Mesenchymal stem cell (in vitro differentiated cells and primary cell): ENCODE measurements around the gene MYT1.
A peak's percentile ranks its signal among the peaks of the same experiment; 100 is the strongest.

Experiments
- DNase-seq: peaks from one replicate; pipeline ENCODE4 v3.0.0-alpha.2; 2013
- H2AFZ ChIP-seq: one replicate; pipeline ENCODE4 v1.6.1; 2013; ENCODE audit warnings: low read depth, mild to moderate bottlenecking, control low read depth, inconsistent platforms, low read length, moderate library complexity
- H2AK5ac ChIP-seq: 2 replicates; pipeline ENCODE4 v1.6.1; 2013; ENCODE audit warnings: low read length, moderate library complexity, mild to moderate bottlenecking, inconsistent platforms; ENCODE audit not compliant: severe bottlenecking
- H2BK120ac ChIP-seq: one replicate; pipeline ENCODE4 v1.6.1; 2013; ENCODE audit warnings: low read depth, mild to moderate bottlenecking, inconsistent platforms, low read length, moderate library complexity
- H2BK12ac ChIP-seq, 2 experiments: one replicate each; pipeline ENCODE4 v1.6.1; 2013; ENCODE audit warnings: inconsistent platforms in 2 of 2, low read length in 2 of 2, mild to moderate bottlenecking in 2 of 2, moderate library complexity in 2 of 2, control low read depth in 1 of 2
- H2BK15ac ChIP-seq: one replicate; pipeline ENCODE4 v1.6.1; 2013; ENCODE audit warnings: mild to moderate bottlenecking, low read depth, inconsistent platforms; ENCODE audit not compliant: poor library complexity, severe bottlenecking
- H2BK5ac ChIP-seq: 2 replicates; pipeline ENCODE4 v1.6.1; 2013; ENCODE audit warnings: low read depth, mild to moderate bottlenecking, low read length, control low read depth, inconsistent platforms; ENCODE audit not compliant: poor library complexity, severe bottlenecking
- H3K14ac ChIP-seq, 2 experiments: one replicate each; pipeline ENCODE4 v1.6.1; 2013; ENCODE audit warnings: inconsistent platforms in 2 of 2, low read length in 2 of 2, control low read depth in 1 of 2, mild to moderate bottlenecking in 1 of 2, moderate library complexity in 1 of 2
- H3K18ac ChIP-seq, 2 experiments: one replicate each; pipeline ENCODE4 v1.6.1; 2013; ENCODE audit warnings: inconsistent platforms in 2 of 2, low read length in 2 of 2, control low read depth in 1 of 2, low read depth in 1 of 2, mild to moderate bottlenecking in 1 of 2
- H3K23ac ChIP-seq, 2 experiments: one replicate each; pipeline ENCODE4 v1.6.1; 2013; ENCODE audit warnings: inconsistent platforms in 2 of 2, low read length in 2 of 2, mild to moderate bottlenecking in 2 of 2, moderate library complexity in 2 of 2, control low read depth in 1 of 2
- H3K27ac ChIP-seq: 2 replicates; pipeline ENCODE4 v1.5.1; 2013; ENCODE audit warnings: mild to moderate bottlenecking, moderate library complexity, low read length, control low read depth, inconsistent platforms; ENCODE audit not compliant: poor library complexity, severe bottlenecking
- H3K27me3 ChIP-seq, 2 experiments: 2 replicates each; pipeline versions ENCODE4 v1.6.1 to v1.7.0; 2013; ENCODE audit warnings: low read length in 2 of 2, mild to moderate bottlenecking in 2 of 2, moderate library complexity in 2 of 2, control low read depth in 1 of 2, inconsistent platforms in 1 of 2; ENCODE audit not compliant: control insufficient read depth in 1 of 2, insufficient read depth in 1 of 2
- H3K36me3 ChIP-seq, 2 experiments: 2 replicates each; pipeline versions ENCODE4 v1.6.1 to v1.7.0; 2013; ENCODE audit warnings: low read length in 2 of 2, control low read depth in 1 of 2, inconsistent platforms in 1 of 2, low read depth in 1 of 2, mild to moderate bottlenecking in 1 of 2; ENCODE audit not compliant: insufficient read depth in 2 of 2, control insufficient read depth in 1 of 2
- H3K4ac ChIP-seq, 2 experiments: one replicate each; pipeline ENCODE4 v1.6.1; 2013; ENCODE audit warnings: inconsistent platforms in 2 of 2, low read length in 2 of 2, mild to moderate bottlenecking in 2 of 2, moderate library complexity in 2 of 2, control low read depth in 1 of 2, low read depth in 1 of 2
- H3K4me1 ChIP-seq: 2 replicates; pipeline ENCODE4 v1.6.1; 2013; ENCODE audit warnings: low read depth, low read length, control low read depth; ENCODE audit not compliant: control insufficient read depth, insufficient read depth
- H3K4me2 ChIP-seq: 2 replicates; pipeline ENCODE4 v1.6.1; 2013; ENCODE audit warnings: low read length, mild to moderate bottlenecking, inconsistent platforms; ENCODE audit not compliant: poor library complexity, severe bottlenecking
- H3K4me3 ChIP-seq, 2 experiments: 2 replicates each; pipeline versions ENCODE4 v1.5.1 to v1.7.0; 2013; ENCODE audit warnings: low read length in 2 of 2, mild to moderate bottlenecking in 2 of 2, control low read depth in 1 of 2, low read depth in 1 of 2; ENCODE audit not compliant: insufficient read depth in 1 of 2
- H3K79me1 ChIP-seq: replicated peaks from 2 replicates; pipeline ENCODE4 v1.6.1; 2013; ENCODE audit warnings: mild to moderate bottlenecking, control low read depth, low read length, inconsistent platforms; ENCODE audit not compliant: poor library complexity, severe bottlenecking
- H3K9ac ChIP-seq: 2 replicates; pipeline ENCODE4 v1.7.0; 2013; ENCODE audit warnings: mild to moderate bottlenecking, low read length, moderate library complexity
- H3K9me3 ChIP-seq: 2 replicates; pipeline ENCODE4 v1.7.0; 2013; ENCODE audit warnings: mild to moderate bottlenecking, low read length; ENCODE audit not compliant: control insufficient read depth
- H4K8ac ChIP-seq: one replicate; pipeline ENCODE4 v1.6.1; 2013; ENCODE audit warnings: inconsistent platforms, mild to moderate bottlenecking, low read length, moderate library complexity
- H4K91ac ChIP-seq: one replicate; pipeline ENCODE4 v1.6.1; 2013; ENCODE audit warnings: mild to moderate bottlenecking, low read length, inconsistent platforms
- WGBS: methylation state at CpG from one replicate; pipeline ENCODE4 v1.1.7; 2013; ENCODE audit warnings: mixed read lengths; 5-methylcytosine and 5-hydroxymethylcytosine counted together

The MYT1 gene

GRCh38 chr20:64240243-64241015 is 76.2 kb downstream of the MYT1 start:
- no peak overlapping the region for H4K91ac ChIP-seq
- no peak overlapping the region for H3K4me2 ChIP-seq
- no peak overlapping the region for H4K8ac ChIP-seq
- no peaks in the 10 kb centered on the region for H3K79me1 ChIP-seq
- H2BK5ac ChIP-seq, result no peak overlapping the region
- H3K36me3 ChIP-seq, result no peaks in the 10 kb centered on the region
- H3K27ac ChIP-seq, result no peak overlapping the region
- no peak overlapping the region for H2AK5ac ChIP-seq
- no peak for DNase-seq
- no peaks in the 10 kb centered on the region for H3K9me3 ChIP-seq
- peaks cover 42 to 69% of the 10 kb centered on the region in 2 experiments for H3K27me3 ChIP-seq
- no peak overlapping the region for H3K23ac ChIP-seq
- H3K4ac ChIP-seq, result no peak overlapping the region
- H2BK120ac ChIP-seq, result no peak overlapping the region
- H3K4me1 ChIP-seq, result peaks cover 5% of the 10 kb centered on the region
- 90% methylated on average over 26 of the region's 26 CpGs for WGBS
- H2BK12ac ChIP-seq, result no peak overlapping the region
- H3K18ac ChIP-seq, result no peak overlapping the region
- no peak overlapping the region for H2BK15ac ChIP-seq
- H3K14ac ChIP-seq, result no peak overlapping the region
- no peak overlapping the region for H2AFZ ChIP-seq
- no peak overlapping the region for H3K9ac ChIP-seq
- H3K4me3 ChIP-seq, result no peak overlapping the region

DNA sequence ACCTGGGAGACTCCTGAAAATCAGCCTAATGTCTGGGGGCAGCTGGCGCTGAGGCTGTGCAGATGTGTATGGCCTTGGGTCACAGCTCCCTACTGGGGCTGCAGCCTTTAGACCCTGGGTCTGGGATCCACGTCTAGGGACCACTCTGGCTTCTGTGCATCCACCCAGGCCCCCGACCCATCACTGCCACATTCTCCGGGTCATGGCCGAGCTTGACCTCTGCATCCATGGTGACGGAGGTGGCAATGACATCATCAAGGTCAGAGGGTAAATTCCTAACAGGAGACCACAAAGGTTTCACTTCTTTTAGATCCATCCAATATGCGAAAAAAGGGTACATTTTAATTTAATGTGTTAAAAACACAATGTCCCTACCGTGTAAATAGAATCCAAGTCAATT is 76.8 kb downstream of the MYT1 start:
- H2AK5ac ChIP-seq, result no peak overlapping the region
- no peak overlapping the region for H3K4me2 ChIP-seq
- no peaks in the 10 kb centered on the region for H3K36me3 ChIP-seq
- peak overlapping the region in 1 of 2 experiments; percentile 22 for H3K4me3 ChIP-seq
- H3K9ac ChIP-seq, result no peak overlapping the region
- peaks cover 48 to 75% of the 10 kb centered on the region in 2 experiments for H3K27me3 ChIP-seq
- no peak for DNase-seq
- no peak overlapping the region for H3K27ac ChIP-seq
- WGBS, result 84% methylated on average over 6 of the region's 8 CpGs
- H3K9me3 ChIP-seq, result no peaks in the 10 kb centered on the region
- H2BK120ac ChIP-seq, result no peak overlapping the region
- H4K8ac ChIP-seq, result no peak overlapping the region
- no peak overlapping the region for H2BK15ac ChIP-seq
- no peak overlapping the region for H2AFZ ChIP-seq
- peaks cover 5% of the 10 kb centered on the region for H3K4me1 ChIP-seq
- H2BK12ac ChIP-seq, result no peak overlapping the region
- no peak overlapping the region for H3K14ac ChIP-seq
- no peaks in the 10 kb centered on the region for H3K79me1 ChIP-seq
- no peak overlapping the region for H3K18ac ChIP-seq
- no peak overlapping the region for H3K23ac ChIP-seq
- peak overlapping the region; percentile 31 for H4K91ac ChIP-seq
- no peak overlapping the region for H3K4ac ChIP-seq
- H2BK5ac ChIP-seq, result no peak overlapping the region

DNA sequence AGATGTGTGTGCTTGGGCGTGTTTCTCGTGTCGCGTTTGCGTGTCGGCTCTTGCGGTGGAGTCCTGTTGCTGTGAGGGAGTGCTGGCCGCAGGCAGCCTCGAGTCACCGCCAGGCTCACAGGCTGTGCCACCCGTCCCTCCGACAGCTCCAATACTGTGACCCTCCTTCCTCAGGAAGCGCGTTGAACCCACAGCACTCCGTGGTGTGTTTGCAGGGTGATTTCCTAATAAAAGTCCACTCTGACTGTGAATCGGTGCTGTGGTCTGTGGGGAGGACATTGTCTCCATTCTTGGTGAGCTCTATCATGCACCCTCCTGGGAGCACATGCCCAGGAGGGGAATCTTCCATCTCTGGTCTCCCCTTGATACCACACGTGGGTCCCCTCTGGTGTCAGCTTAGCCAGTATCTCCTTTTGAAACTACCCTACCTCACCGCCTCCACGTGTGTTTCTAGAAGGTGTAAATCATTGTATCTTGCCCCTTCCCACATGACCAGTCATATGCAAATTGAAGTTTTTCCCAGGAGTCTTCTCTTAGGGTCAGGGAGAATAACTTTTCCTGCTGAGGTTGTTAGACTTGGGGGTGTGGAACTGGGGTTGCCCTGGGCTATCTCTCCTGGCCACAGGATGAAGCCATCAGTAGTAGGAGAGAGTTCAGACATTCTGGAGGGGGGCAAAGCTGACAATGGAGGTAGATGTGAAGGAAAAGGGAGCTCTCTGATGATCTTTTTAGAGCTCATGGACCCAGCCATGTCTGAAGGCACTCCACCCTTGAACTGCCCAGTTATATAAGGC is 77.9 kb downstream of the MYT1 start:
- Histone ChIP-seq H2AK5ac (no peak overlapping the region), H3K14ac (no peak overlapping the region), H4K91ac (no peak overlapping the region), H4K8ac (no peak overlapping the region), H3K4me2 (no peak overlapping the region), H3K23ac (no peak overlapping the region), H2BK120ac (no peak overlapping the region), H3K9ac (no peak overlapping the region), H3K9me3 (no peaks in the 10 kb centered on the region), H3K4ac (no peak overlapping the region), H3K79me1 (no peaks in the 10 kb centered on the region), H3K4me1 (peaks cover 5% of the 10 kb centered on the region), H2BK5ac (no peak overlapping the region), H3K18ac (no peak overlapping the region), H2BK15ac (no peak overlapping the region), H2BK12ac (no peak overlapping the region), H3K36me3 (no peaks in the 10 kb centered on the region), H2AFZ (no peak overlapping the region), H3K27me3 (peaks cover 52 to 79% of the 10 kb centered on the region in 2 experiments), H3K4me3 (no peak overlapping the region), H3K27ac (no peak overlapping the region)
- 86% methylated on average over 19 of the region's 19 CpGs for WGBS
- DNase-seq, result no peak

- Histone ChIP-seq H2BK120ac (no peak overlapping the region), H2BK12ac (no peak overlapping the region), H4K8ac (no peak overlapping the region), H2BK5ac (no peak overlapping the region), H3K4me2 (no peak overlapping the region), H3K23ac (no peak overlapping the region), H3K79me1 (no peaks in the 10 kb centered on the region), H3K4me3 (no peak overlapping the region), H3K27me3 (peaks cover 58 to 82% of the 10 kb centered on the region in 2 experiments), H2AFZ (no peak overlapping the region), H3K14ac (no peak overlapping the region), H3K4ac (no peak overlapping the region), H2AK5ac (no peak overlapping the region), H3K9me3 (no peaks in the 10 kb centered on the region), H2BK15ac (no peak overlapping the region), H3K9ac (no peak overlapping the region), H3K27ac (no peak overlapping the region), H3K4me1 (peaks cover 5% of the 10 kb centered on the region), H3K36me3 (no peaks in the 10 kb centered on the region), H4K91ac (no peak overlapping the region), H3K18ac (no peak overlapping the region)
- 57% methylated on average over 4 of the region's 4 CpGs for WGBS
- no peak for DNase-seq
Observed at GRCh38 chr20:64242797-64243475, 78.7 kb downstream of the MYT1 start.
